BJ (cell line): ENCODE data around the gene ZNF554. TPM values are rescaled to one million over a fixed set of nuclear protein-coding genes. Genes with fewer than 3 reads are reported as not detected.

Source experiments
- CTCF ChIA-PET: fragments of 350-600 bp; formaldehyde crosslinking; extraction: SDS; loops from one replicate; lab custom pipeline; 2021; ENCODE audit warnings: antibody characterized with exemption, inconsistent platforms; lab: Yijun Ruan, JAX
- POLR2A ChIA-PET: fragments of 300-600 bp; sonication (Branson Sonifier 250); formaldehyde crosslinking; extraction: SDS; loops from one replicate; lab custom pipeline; 2021; ENCODE audit warnings: antibody characterized with exemption; lab: Charles Lee
- DNase-seq: peaks from one replicate; pipeline ENCODE4 v3.0.0-alpha.2; 2011; ENCODE audit warnings: low read depth
- H3K27me3 ChIP-seq: 2 replicates; pipeline ENCODE4 v1.6.0; 2011; ENCODE audit warnings: low read length; ENCODE audit not compliant: control insufficient read depth, insufficient read depth
- H3K36me3 ChIP-seq: 2 replicates; pipeline ENCODE4 v1.5.1; 2011; ENCODE audit warnings: low read length; ENCODE audit not compliant: control insufficient read depth, insufficient read depth
- H3K4me3 ChIP-seq: 2 replicates; pipeline ENCODE4 v1.5.1; 2011; ENCODE audit warnings: low read depth, mild to moderate bottlenecking, control low read depth, low read length
- CTCF ChIP-seq: IDR thresholded peaks from 2 replicates; pipeline ENCODE4 v1.5.1; 2011; ENCODE audit warnings: low read depth, mild to moderate bottlenecking, control low read depth, inconsistent platforms, low read length, moderate library complexity; ENCODE audit not compliant: insufficient read depth
- polyA plus RNA-seq: library from polyadenylated mRNA; depleted of rRNA; stranded (reverse); fragments of >200 nt; gene quantifications from 2 replicates; pipeline ENCODE4 v1.2.3, GENCODE V29; 2011

The ZNF554 gene
- polyA plus RNA-seq, 1 experiment: 2.1 TPM

GRCh38 chr19:2804156-2805004 is 15.3 kb upstream of the ZNF554 start:
- ChIA-PET POLR2A (no interaction called here), CTCF (interaction anchor here (0.6 to 2.4 kb wide), 4 partner anchors 15 to 55 kb away, joined by 3 to 9 read pairs (median 4); partner anchors contain the start of genes THOP1 and ZNF554)
- TF ChIP-seq CTCF: no peak
- H3K36me3 ChIP-seq: peaks cover 19% of the 10 kb centered on the region
- H3K4me3 ChIP-seq: no peak overlapping the region
- H3K27me3 ChIP-seq: no peaks in the 10 kb centered on the region
- no peak for DNase-seq

- Histone ChIP-seq H3K36me3 (peaks cover 26% of the 10 kb centered on the region), H3K27me3 (no peaks in the 10 kb centered on the region), H3K4me3 (no peak overlapping the region)
- TF ChIP-seq CTCF: no peak
- DNase-seq: no peak
- POLR2A ChIA-PET: no interaction called here
- CTCF ChIA-PET: interaction anchor here (2.4 kb wide), 1 partner anchor 14 kb away, joined by 9 read pairs; the partner anchor contains the start of gene ZNF554
Observed at GRCh38 chr19:2805261-2805900, 14.3 kb upstream of the ZNF554 start.

GRCh38 chr19:2805991-2806649 is 13.5 kb upstream of the ZNF554 start:
- ChIA-PET CTCF (no interaction called here), POLR2A (no interaction called here)
- no peak overlapping the region for H3K4me3 ChIP-seq
- no peaks in the 10 kb centered on the region for H3K27me3 ChIP-seq
- no peak for TF ChIP-seq CTCF
- DNase-seq: no peak
- peaks cover 25% of the 10 kb centered on the region for H3K36me3 ChIP-seq

- POLR2A ChIA-PET: no interaction called here
- Histone ChIP-seq H3K4me3 (no peak overlapping the region), H3K27me3 (no peaks in the 10 kb centered on the region), H3K36me3 (peaks cover 26% of the 10 kb centered on the region)
- TF ChIP-seq CTCF: no peak
- no peak for DNase-seq
- CTCF ChIA-PET: no interaction called here
Observed at GRCh38 chr19:2806736-2807378, 12.8 kb upstream of the ZNF554 start.
